H9 (cell line): Measurements from ENCODE around the gene PLEKHA8. TPM values are rescaled to one million over a fixed set of nuclear protein-coding genes. Genes with fewer than 3 reads are reported as not detected.

Experiments
- DNase-seq: peaks from one replicate; pipeline ENCODE4 v3.0.0-alpha.2; 2017
- H2AFZ ChIP-seq: one replicate; pipeline ENCODE4 v1.6.1; 2013; ENCODE audit warnings: mild to moderate bottlenecking, low read length, control low read depth, moderate library complexity
- H2AK5ac ChIP-seq: 2 replicates; pipeline ENCODE4 v1.6.1; 2013; ENCODE audit warnings: low read length, control low read depth, mixed read lengths; ENCODE audit not compliant: insufficient read length
- H2BK120ac ChIP-seq: one replicate; pipeline ENCODE4 v1.6.1; 2013; ENCODE audit warnings: low read depth, mild to moderate bottlenecking, low read length, control low read depth, inconsistent platforms; ENCODE audit not compliant: poor library complexity, severe bottlenecking
- H2BK12ac ChIP-seq: 2 replicates; pipeline ENCODE4 v1.6.1; 2013; ENCODE audit warnings: low read length, control low read depth, mixed read lengths, low read depth; ENCODE audit not compliant: insufficient read length
- H2BK15ac ChIP-seq: 2 replicates; pipeline ENCODE4 v1.6.1; 2013; ENCODE audit warnings: low read depth, low read length, control low read depth
- H2BK20ac ChIP-seq: one replicate; pipeline ENCODE4 v1.6.1; 2013; ENCODE audit warnings: low read depth, mild to moderate bottlenecking, low read length, control low read depth, inconsistent platforms; ENCODE audit not compliant: poor library complexity, severe bottlenecking
- H2BK5ac ChIP-seq: 2 replicates; pipeline ENCODE4 v1.6.1; 2013; ENCODE audit warnings: low read length, control low read depth, mixed read lengths; ENCODE audit not compliant: insufficient read length
- H3K14ac ChIP-seq: 2 replicates; pipeline ENCODE4 v1.6.1; 2013; ENCODE audit warnings: low read length, control low read depth; ENCODE audit not compliant: insufficient read depth
- H3K18ac ChIP-seq: 2 replicates; pipeline ENCODE4 v1.6.1; 2013; ENCODE audit warnings: low read depth, mild to moderate bottlenecking, mixed read lengths, low read length, control low read depth; ENCODE audit not compliant: insufficient read length
- H3K23ac ChIP-seq: 2 replicates; pipeline ENCODE4 v1.6.1; 2013; ENCODE audit warnings: low read length, control low read depth, mixed read lengths, low read depth; ENCODE audit not compliant: insufficient read length
- H3K23me2 ChIP-seq: 2 replicates; pipeline ENCODE4 v1.6.1; 2013; ENCODE audit warnings: low read depth, mild to moderate bottlenecking, mixed read lengths, low read length, control low read depth; ENCODE audit not compliant: insufficient read length, poor library complexity, severe bottlenecking
- H3K27ac ChIP-seq: 2 replicates; pipeline ENCODE4 v1.5.1; 2013; ENCODE audit warnings: low read length, control low read depth, mixed read lengths, low read depth; ENCODE audit not compliant: insufficient read length
- H3K27me3 ChIP-seq: 2 replicates; pipeline ENCODE4 v1.6.1; 2013; ENCODE audit warnings: low read length, control low read depth, inconsistent platforms; ENCODE audit not compliant: insufficient read depth
- H3K4ac ChIP-seq: 2 replicates; pipeline ENCODE4 v1.6.1; 2013; ENCODE audit warnings: low read depth, mild to moderate bottlenecking, control low read depth, inconsistent platforms, low read length, moderate library complexity
- H3K4me1 ChIP-seq: 2 replicates; pipeline ENCODE4 v1.6.1; 2013; ENCODE audit warnings: low read length, control low read depth, inconsistent platforms; ENCODE audit not compliant: insufficient read depth
- H3K4me2 ChIP-seq: 2 replicates; pipeline ENCODE4 v1.6.1; 2013; ENCODE audit warnings: low read length, control low read depth, mixed read lengths; ENCODE audit not compliant: insufficient read length, insufficient read depth
- H3K56ac ChIP-seq: 2 replicates; pipeline ENCODE4 v1.6.1; 2013; ENCODE audit warnings: low read depth, mild to moderate bottlenecking, mixed read lengths, low read length, control low read depth; ENCODE audit not compliant: insufficient read length
- H3K79me1 ChIP-seq: 2 replicates; pipeline ENCODE4 v1.6.1; 2013; ENCODE audit warnings: low read depth, mild to moderate bottlenecking, moderate library complexity, low read length, control low read depth, inconsistent platforms; ENCODE audit not compliant: insufficient read depth, poor library complexity, severe bottlenecking
- H3K79me2 ChIP-seq: 2 replicates; pipeline ENCODE4 v1.6.1; 2013; ENCODE audit warnings: low read length, control low read depth, inconsistent platforms; ENCODE audit not compliant: insufficient read depth
- H3K9ac ChIP-seq: 2 replicates; pipeline ENCODE4 v1.6.1; 2013; ENCODE audit warnings: low read length, control low read depth, mixed read lengths; ENCODE audit not compliant: insufficient read length; ENCODE audit errors: extremely low read depth
- H3K9me3 ChIP-seq: one replicate; pipeline ENCODE4 v1.6.1; 2013; ENCODE audit warnings: low read depth, low read length, inconsistent platforms; ENCODE audit not compliant: control insufficient read depth
- H3T11ph ChIP-seq: one replicate; pipeline ENCODE4 v1.6.1; 2013; ENCODE audit warnings: mild to moderate bottlenecking, low read length, control low read depth, inconsistent platforms
- H4K20me1 ChIP-seq: one replicate; pipeline ENCODE4 v1.6.1; 2013; ENCODE audit not compliant: control insufficient read depth, insufficient read length, insufficient read depth
- H4K5ac ChIP-seq: 2 replicates; pipeline ENCODE4 v1.6.1; 2013; ENCODE audit warnings: low read depth, mild to moderate bottlenecking, mixed read lengths, low read length, control low read depth; ENCODE audit not compliant: insufficient read length
- H4K8ac ChIP-seq: replicated peaks from 2 replicates; pipeline ENCODE4 v1.6.1; 2013; ENCODE audit warnings: low read length, control low read depth, mixed read lengths, low read depth; ENCODE audit not compliant: insufficient read length
- H4K91ac ChIP-seq: 2 replicates; pipeline ENCODE4 v1.6.1; 2013; ENCODE audit warnings: low read depth, mild to moderate bottlenecking, moderate library complexity, mixed read lengths, low read length, control low read depth; ENCODE audit not compliant: insufficient read length
- H3K27ac Mint-ChIP-seq, 3 experiments: 2 replicates in 2 of 3; 3 replicates in 1 of 3; pipeline ENCODE4 v1.8.0; 2020 to 2021; ENCODE audit warnings: mixed read lengths in 3 of 3, mild to moderate bottlenecking in 1 of 3, moderate library complexity in 1 of 3
- H3K27me3 Mint-ChIP-seq: 2 replicates; pipeline ENCODE4 v1.8.0; 2021; ENCODE audit warnings: low read depth, mild to moderate bottlenecking, moderate library complexity, mixed read lengths
- H3K36me3 Mint-ChIP-seq, 3 experiments: 2 replicates in 2 of 3; 3 replicates in 1 of 3; pipeline ENCODE4 v1.8.0; 2020 to 2021; ENCODE audit warnings: low read depth in 3 of 3, mixed read lengths in 3 of 3; ENCODE audit not compliant: insufficient read depth in 1 of 3
- H3K4me1 Mint-ChIP-seq, 2 experiments: 2 replicates each; pipeline ENCODE4 v1.8.0; 2020; ENCODE audit warnings: mixed read lengths in 2 of 2
- H3K4me3 Mint-ChIP-seq, 2 experiments: 2 replicates in 1 of 2; 3 replicates in 1 of 2; pipeline ENCODE4 v1.8.0; 2020 to 2021; ENCODE audit warnings: mild to moderate bottlenecking in 2 of 2, mixed read lengths in 2 of 2, moderate library complexity in 1 of 2
- H3K9me3 Mint-ChIP-seq, 2 experiments: 2 replicates in 1 of 2; 3 replicates in 1 of 2; pipeline ENCODE4 v1.8.0; 2020; ENCODE audit warnings: mild to moderate bottlenecking in 2 of 2, mixed read lengths in 2 of 2, moderate library complexity in 1 of 2
- total RNA-seq: library from RNA; stranded (reverse); gene quantifications from 2 replicates; pipeline ENCODE4 v1.2.1, GENCODE V29; 2021
- TF ChIP-seq, protein P1 (sequence below): fragments of 200-600 bp; sonication (generic); conservative IDR thresholded peaks from 3 replicates; pipeline ENCODE4 v1.8.0; 2021; ENCODE audit warnings: antibody characterized with exemption, mild to moderate bottlenecking

PLEKHA8 gene
- total RNA-seq, 1 experiment from 2014 or later = 37.0 TPM

- no peak overlapping the region for H2BK15ac ChIP-seq
Measured at GRCh38 chr7:30087371-30087770, 59.2 kb downstream of the PLEKHA8 start.

More at GRCh38 chr7:30087371-30087770, 59.2 kb downstream of the PLEKHA8 start:
- H3K4me1 ChIP-seq = no peaks in the 10 kb centered on the region; the same call in 1 of the 2 replicates
- H2BK12ac ChIP-seq = no peak overlapping the region
- H2AK5ac ChIP-seq = no peak overlapping the region
- H3K79me2 ChIP-seq = no peaks in the 10 kb centered on the region
- no peak overlapping the region for H3K23ac ChIP-seq
- Mint-ChIP-seq H3K36me3 (peaks cover 0 to 3% (median 0%) of the 10 kb centered on the region in 3 experiments; a peak in 4 of 7 replicates), H3K4me3 (no peak overlapping the region), H3K27ac (peak overlapping the region in 2 of 3 experiments; percentile 6 to 24; a peak in 1 of 7 replicates), H3K4me1 (peaks cover 9% of the 10 kb centered on the region in 2 experiments), H3K27me3 (no peaks in the 10 kb centered on the region), H3K9me3 (no peaks in the 10 kb centered on the region)
- H3K56ac ChIP-seq = no peak overlapping the region
- H3K14ac ChIP-seq = no peak overlapping the region
- TF ChIP-seq, protein P1, sequence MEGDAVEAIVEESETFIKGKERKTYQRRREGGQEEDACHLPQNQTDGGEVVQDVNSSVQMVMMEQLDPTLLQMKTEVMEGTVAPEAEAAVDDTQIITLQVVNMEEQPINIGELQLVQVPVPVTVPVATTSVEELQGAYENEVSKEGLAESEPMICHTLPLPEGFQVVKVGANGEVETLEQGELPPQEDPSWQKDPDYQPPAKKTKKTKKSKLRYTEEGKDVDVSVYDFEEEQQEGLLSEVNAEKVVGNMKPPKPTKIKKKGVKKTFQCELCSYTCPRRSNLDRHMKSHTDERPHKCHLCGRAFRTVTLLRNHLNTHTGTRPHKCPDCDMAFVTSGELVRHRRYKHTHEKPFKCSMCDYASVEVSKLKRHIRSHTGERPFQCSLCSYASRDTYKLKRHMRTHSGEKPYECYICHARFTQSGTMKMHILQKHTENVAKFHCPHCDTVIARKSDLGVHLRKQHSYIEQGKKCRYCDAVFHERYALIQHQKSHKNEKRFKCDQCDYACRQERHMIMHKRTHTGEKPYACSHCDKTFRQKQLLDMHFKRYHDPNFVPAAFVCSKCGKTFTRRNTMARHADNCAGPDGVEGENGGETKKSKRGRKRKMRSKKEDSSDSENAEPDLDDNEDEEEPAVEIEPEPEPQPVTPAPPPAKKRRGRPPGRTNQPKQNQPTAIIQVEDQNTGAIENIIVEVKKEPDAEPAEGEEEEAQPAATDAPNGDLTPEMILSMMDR = no peak
- H3K27ac ChIP-seq = no peak overlapping the region
- H4K20me1 ChIP-seq = no peaks in the 10 kb centered on the region
- no peaks in the 10 kb centered on the region for H3K9me3 ChIP-seq
- H4K8ac ChIP-seq = no peak overlapping the region
- H3K9ac ChIP-seq = no peak overlapping the region
- H3K4me2 ChIP-seq = no peak overlapping the region
- no peak overlapping the region for H3T11ph ChIP-seq
- H4K5ac ChIP-seq = no peak overlapping the region
- no peak overlapping the region for H3K4ac ChIP-seq
- H3K79me1 ChIP-seq = no peaks in the 10 kb centered on the region
- H3K23me2 ChIP-seq = no peaks in the 10 kb centered on the region
- H4K91ac ChIP-seq = no peak overlapping the region
- no peak overlapping the region for H3K18ac ChIP-seq
- H2BK20ac ChIP-seq = no peak overlapping the region
- DNase-seq = no peak
- H3K27me3 ChIP-seq = no peaks in the 10 kb centered on the region
- no peak overlapping the region for H2BK5ac ChIP-seq
- H2AFZ ChIP-seq = no peak overlapping the region
- no peak overlapping the region for H2BK120ac ChIP-seq
